ENCODE data around the gene ANP32B.

- no peak for TF ChIP-seq CTCF (IDR thresholded peaks at IDR 0.05; ENCODE audit: low read length)
- no peak for TF ChIP-seq EZH2 (IDR thresholded peaks at IDR 0.05; ENCODE audit: borderline replicate concordance, low read length)
These were observed 7.8 kb upstream of the ANP32B start for GRCh38 chr9:97975376-97975775.

All from OCI-LY1 (cell line).